Subcutaneous abdominal adipose tissue (tissue), 5 donors: ENCODE measurements around the gene ASB16.
"Not testable (repeated sequence)": the region's sequence is repeated elsewhere in the genome, so short reads cannot be mapped to it uniquely, and the experiment has no call there.

Source experiments
- H3K27ac ChIP-seq: one replicate; pipeline ENCODE4 v1.7.0; 2013; ENCODE audit warnings: low read depth, mild to moderate bottlenecking, inconsistent platforms, low read length, moderate library complexity
- H3K27me3 ChIP-seq, 5 donors: one replicate each; pipeline ENCODE4 v1.7.0; 2013; ENCODE audit warnings: low read length in 5 of 5, inconsistent platforms in 1 of 5; ENCODE audit not compliant: control insufficient read depth in 5 of 5, insufficient read depth in 4 of 5
- H3K36me3 ChIP-seq, 5 donors: one replicate each; pipeline ENCODE4 v1.7.0; 2013; ENCODE audit warnings: low read length in 5 of 5; ENCODE audit not compliant: control insufficient read depth in 5 of 5, insufficient read depth in 5 of 5
- H3K4me1 ChIP-seq, 5 donors: one replicate each; pipeline ENCODE4 v1.7.0; 2013; ENCODE audit warnings: low read length in 5 of 5, mild to moderate bottlenecking in 3 of 5, moderate library complexity in 1 of 5; ENCODE audit not compliant: control insufficient read depth in 5 of 5, insufficient read depth in 5 of 5
- H3K4me3 ChIP-seq, 5 donors: one replicate each; pipeline ENCODE4 v1.7.0; 2013; ENCODE audit warnings: low read length in 5 of 5, low read depth in 1 of 5
- H3K9ac ChIP-seq, 5 donors: one replicate each; pipeline ENCODE4 v1.7.0; 2013; ENCODE audit warnings: low read length in 5 of 5, mild to moderate bottlenecking in 4 of 5, moderate library complexity in 3 of 5
- H3K9me3 ChIP-seq, 5 donors: one replicate each; pipeline ENCODE4 v1.7.0; 2013; ENCODE audit warnings: low read length in 5 of 5; ENCODE audit not compliant: control insufficient read depth in 5 of 5
- donor health status: healthy.
- donor health status: healthy.
- donor health status: healthy.
- donor health status: healthy.
- donor health status: healthy.

Gene ASB16

DNA sequence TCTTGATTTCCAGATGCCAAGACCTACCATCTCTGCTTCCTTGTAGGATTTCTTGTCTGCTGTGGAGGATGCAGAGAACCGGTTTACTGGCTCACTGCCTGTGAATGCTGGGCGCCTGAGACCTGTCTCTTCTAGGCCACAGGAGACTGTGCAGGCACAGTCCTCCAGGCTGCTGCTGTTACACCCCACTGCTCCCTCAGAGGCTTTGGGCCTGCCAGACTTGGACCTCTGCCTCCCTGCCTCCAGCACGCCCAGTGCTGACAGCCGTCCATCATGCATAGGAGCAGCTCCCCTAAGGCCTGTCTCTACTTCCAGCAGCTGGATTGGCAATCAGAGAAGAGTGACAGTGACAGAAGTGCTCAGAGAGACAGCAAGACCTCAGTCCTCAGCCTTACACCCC, 22.7 kb upstream of the ASB16 start:
- Histone ChIP-seq H3K27me3 (no peaks in the 10 kb centered on the region), H3K9me3 (no peaks in the 10 kb centered on the region), H3K9ac (peak overlapping the region in 2 of 5 donors; percentile 30 to 44), H3K36me3 (peaks cover 0 to 3% (median 0%) of the 10 kb centered on the region in 5 donors), H3K27ac (no peak overlapping the region), H3K4me1 (peaks cover 2 to 38% (median 21%) of the 10 kb centered on the region in 5 donors), H3K4me3 (no peak overlapping the region)

DNA sequence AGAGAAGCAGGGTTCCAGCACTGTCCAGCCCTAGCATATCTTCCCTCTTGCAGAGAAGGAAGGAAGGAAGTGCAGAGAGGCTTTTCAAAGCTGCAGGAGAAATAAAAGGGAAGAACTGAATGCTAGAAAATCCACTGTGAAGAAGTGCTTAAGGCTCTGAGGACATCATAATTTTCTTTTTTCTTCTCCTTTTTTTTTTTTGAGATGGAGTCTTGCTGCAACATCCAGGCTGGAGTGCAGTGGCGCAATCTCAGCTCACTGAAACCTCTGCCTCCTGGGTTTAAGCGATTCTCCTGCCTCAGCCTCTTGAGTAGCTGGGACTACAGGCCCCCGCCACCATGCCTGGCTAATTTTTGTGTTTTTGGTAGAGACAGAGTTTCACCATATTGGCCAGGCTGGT, 21.4 kb upstream of the ASB16 start:
- H3K4me1 ChIP-seq, result peaks cover 2 to 30% (median 17%) of the 10 kb centered on the region in 5 donors
- peak overlapping the region in 2 of 5 donors; percentile 23 to 32 for H3K9ac ChIP-seq
- not testable (repeated sequence) for H3K27ac ChIP-seq, H3K4me3 ChIP-seq, H3K27me3 ChIP-seq, H3K36me3 ChIP-seq, H3K9me3 ChIP-seq

DNA sequence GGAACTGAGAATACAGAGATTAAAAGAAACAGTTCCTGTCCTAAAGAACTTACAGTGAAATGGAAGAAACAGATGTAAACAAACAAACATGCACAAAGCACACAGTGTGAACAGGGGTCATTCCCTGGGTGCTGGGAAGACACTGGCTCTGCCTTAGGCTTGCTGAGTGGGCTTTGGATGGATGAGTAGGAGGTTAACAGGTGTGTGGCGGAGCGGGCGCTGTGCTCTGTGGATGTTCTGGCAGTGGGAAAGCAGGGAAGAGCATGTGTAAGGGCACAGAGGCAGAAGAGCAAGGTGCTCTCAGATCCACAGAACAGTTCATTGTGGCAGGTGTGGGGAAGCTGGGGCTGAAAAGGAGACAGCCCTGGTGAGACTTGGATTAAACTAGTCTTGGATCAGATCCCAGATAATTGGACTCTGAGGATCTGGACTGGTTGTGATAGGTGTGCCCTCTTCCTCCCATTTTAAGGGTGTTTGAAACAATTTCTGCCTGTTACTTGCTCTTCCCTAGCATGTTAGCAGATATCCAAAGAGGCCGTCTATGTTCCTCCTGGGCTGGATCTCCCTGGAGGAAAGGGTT, 20.7 kb upstream of the ASB16 start:
- Histone ChIP-seq H3K36me3 (peaks cover 0 to 6% (median 2%) of the 10 kb centered on the region in 5 donors), H3K27ac (no peak overlapping the region), H3K4me1 (peaks cover 2 to 26% (median 17%) of the 10 kb centered on the region in 5 donors), H3K4me3 (no peak overlapping the region), H3K9ac (no peak overlapping the region), H3K27me3 (no peaks in the 10 kb centered on the region), H3K9me3 (no peaks in the 10 kb centered on the region)

DNA sequence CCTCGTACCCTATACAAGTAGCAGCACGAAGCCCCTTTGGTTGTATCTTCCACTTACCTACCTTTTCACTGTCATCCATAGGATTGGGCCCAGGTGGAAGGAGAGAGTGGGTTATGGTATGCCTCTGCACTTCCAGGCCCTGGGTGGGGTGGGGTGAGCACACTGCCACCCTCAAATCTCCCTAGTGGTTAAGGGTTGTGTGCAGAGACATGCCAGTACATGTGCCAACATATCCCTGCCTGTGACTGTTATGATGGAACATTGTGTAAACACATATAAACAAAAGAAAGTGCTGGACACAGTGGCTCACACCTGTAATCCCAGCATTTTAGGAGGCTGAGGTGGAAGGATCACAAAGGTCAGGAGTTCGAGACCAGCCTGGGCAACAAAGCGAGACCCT, 17.6 kb upstream of the ASB16 start:
- Histone ChIP-seq H3K36me3 (peaks cover 0 to 9% (median 3%) of the 10 kb centered on the region in 5 donors), H3K9me3 (no peaks in the 10 kb centered on the region), H3K4me1 (peaks cover under 1 to 13% (median 12%) of the 10 kb centered on the region in 5 donors), H3K9ac (peak overlapping the region in 1 of 5 donors; percentile 48), H3K4me3 (no peak overlapping the region), H3K27ac (no peak overlapping the region), H3K27me3 (no peaks in the 10 kb centered on the region)

DNA sequence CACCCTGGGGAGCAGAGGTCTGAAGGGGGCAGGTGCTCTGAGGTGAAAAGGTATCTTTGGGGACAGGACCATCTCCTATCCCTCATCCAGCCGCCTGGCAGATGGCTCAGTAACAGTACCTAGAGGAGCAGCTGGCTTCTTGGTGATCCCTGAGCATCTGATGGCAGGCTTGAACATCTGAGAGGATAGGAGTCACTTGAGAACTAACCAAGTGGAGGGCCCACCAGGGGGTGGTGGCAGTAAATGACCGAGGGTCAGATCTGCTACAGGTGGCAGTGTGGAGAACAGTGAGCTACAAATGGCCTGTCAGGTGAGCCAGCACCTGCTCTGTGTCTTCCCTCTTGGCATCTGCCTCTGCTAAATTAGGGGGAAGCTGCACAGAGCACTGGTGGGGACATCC, 15.0 kb upstream of the ASB16 start:
- Histone ChIP-seq H3K4me1 (no peaks in the 10 kb centered on the region), H3K4me3 (no peak overlapping the region), H3K36me3 (peaks cover 0 to 12% (median 11%) of the 10 kb centered on the region in 5 donors)

DNA sequence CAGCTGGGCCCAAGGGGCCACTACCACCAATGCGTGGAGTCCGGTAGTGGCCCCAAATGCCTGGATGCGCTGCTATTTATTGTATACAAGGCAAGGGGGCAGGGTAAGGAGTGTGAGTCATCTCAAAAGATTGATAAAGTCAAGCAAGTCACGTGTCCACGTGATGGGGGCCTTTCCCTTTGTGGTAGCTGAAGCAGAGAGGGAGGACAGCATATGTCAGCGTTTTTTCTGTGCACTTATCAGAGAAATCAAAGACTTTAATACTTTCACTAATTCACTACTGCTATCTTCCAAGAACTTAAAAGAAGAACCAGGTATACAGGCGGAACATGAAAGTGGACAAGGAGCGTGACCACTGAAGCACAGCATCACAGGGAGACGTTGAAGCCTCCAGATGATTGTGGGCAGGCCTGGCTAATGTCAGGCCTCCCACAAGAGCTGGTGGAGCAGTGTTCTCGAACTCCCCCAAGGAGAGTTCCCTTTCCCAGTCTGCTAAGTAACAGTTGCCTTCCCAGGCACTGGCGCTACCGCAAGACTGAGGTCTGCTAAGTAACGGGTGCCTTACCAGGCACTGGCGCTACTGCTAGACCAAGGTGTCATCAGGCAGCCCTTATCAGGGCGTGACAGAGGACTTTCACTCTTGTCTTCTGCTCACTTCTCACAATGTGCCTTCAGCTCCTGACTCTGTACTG, 10.8 kb upstream of the ASB16 start:
- Histone ChIP-seq H3K4me1 (no peaks in the 10 kb centered on the region), H3K27me3 (no peaks in the 10 kb centered on the region), H3K36me3 (peaks cover 0 to 17% (median 16%) of the 10 kb centered on the region in 5 donors), H3K9me3 (no peaks in the 10 kb centered on the region), H3K27ac (no peak overlapping the region), H3K9ac (no peak overlapping the region), H3K4me3 (no peak overlapping the region)

More for the DNA sequence above, 15.0 kb upstream of the ASB16 start:
- H3K27ac ChIP-seq, result no peak overlapping the region
- H3K9ac ChIP-seq, result no peak overlapping the region
- H3K27me3 ChIP-seq, result no peaks in the 10 kb centered on the region
- no peaks in the 10 kb centered on the region for H3K9me3 ChIP-seq

DNA sequence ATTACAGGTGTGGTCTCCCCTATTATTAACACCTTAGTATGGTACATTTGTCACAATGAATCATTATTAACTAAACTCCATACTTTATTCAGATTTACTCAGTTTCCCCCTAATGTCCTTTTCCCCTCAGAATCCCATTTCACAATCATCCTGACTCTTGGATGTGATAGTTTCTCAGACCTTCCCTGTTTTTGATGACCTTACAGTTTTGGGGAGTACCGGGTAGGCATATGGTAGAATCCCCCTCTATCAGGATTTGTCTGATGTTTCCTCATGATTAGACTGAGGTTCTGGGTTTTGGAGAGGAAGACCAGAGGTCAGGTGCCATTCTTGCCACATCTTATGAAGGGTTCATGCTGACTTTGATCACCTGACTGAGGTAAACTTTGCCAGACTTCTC, 6.0 kb upstream of the ASB16 start:
- Histone ChIP-seq H3K4me3 (no peak overlapping the region), H3K36me3 (peaks cover 0 to 13% (median 8%) of the 10 kb centered on the region in 5 donors), H3K27me3 (peaks cover 0 to 4% (median 0%) of the 10 kb centered on the region in 5 donors), H3K9me3 (no peaks in the 10 kb centered on the region), H3K27ac (no peak overlapping the region), H3K4me1 (peaks cover 0 to 4% (median 4%) of the 10 kb centered on the region in 5 donors), H3K9ac (no peak overlapping the region)

DNA sequence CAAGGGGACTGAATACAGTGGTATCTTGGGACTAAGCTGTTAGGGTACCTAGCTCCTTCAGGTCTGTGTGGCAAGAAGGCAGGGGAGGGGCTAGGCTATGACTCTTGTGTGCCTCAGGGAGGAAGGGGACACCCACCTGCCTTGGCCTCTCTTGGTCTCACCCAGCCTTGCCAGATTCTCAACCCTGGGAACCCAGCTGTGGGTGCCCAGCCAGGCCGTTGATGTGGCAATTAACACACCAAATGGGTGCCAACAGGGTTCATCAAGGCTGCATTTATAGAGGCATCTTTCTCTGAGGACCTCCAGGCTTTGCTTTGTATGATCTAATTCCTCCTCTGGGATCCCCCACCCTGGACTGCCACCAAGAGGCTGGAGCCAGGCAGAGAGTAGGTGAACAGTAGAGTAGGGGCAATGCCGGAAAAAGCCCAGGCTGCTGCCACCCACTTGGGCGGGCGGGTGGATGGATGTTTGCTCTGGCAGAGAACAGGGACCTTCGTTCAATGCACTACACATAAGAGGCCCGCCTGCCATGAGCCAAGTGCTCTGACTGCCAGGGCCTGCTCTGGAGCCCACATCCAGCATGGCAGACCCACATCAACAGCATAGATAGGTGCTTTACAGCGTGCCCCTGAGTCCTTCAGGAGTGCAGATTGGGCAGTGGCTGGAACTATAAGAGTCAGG, 3.2 kb upstream of the ASB16 start:
- H3K9me3 ChIP-seq, result no peaks in the 10 kb centered on the region
- no peak overlapping the region for H3K27ac ChIP-seq
- peaks cover 0 to 8% (median 4%) of the 10 kb centered on the region in 5 donors for H3K4me1 ChIP-seq

DNA sequence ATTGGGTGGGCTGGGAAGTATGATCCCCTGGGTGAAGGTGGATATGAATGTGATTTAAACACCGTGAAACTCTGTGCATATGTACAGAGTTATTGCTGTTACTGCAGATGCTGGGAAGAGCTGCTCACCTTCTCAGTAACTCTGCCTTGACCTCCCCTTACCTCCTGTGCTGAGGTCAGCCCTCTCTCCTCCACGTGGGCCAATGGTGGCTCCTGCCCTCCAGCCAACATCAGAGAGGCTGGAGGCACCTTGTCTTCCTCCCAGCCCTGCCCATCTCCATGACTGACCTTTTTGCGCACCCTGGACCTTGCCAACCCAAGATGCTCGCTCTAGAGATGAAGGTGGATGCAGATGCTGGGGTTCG, 387 bp upstream of the ASB16 start:
- Histone ChIP-seq H3K9me3 (no peaks in the 10 kb centered on the region), H3K36me3 (peaks cover 0 to 4% (median 0%) of the 10 kb centered on the region in 5 donors), H3K4me1 (peaks cover 0 to 8% (median 4%) of the 10 kb centered on the region in 5 donors), H3K4me3 (no peak overlapping the region), H3K27ac (no peak overlapping the region), H3K9ac (no peak overlapping the region), H3K27me3 (peaks cover 0 to 6% (median 5%) of the 10 kb centered on the region in 5 donors)

More for the DNA sequence above, 3.2 kb upstream of the ASB16 start:
- Histone ChIP-seq H3K4me3 (no peak overlapping the region), H3K36me3 (peaks cover 0 to under 1% (median 0%) of the 10 kb centered on the region in 5 donors), H3K27me3 (peaks cover 0 to 6% (median 5%) of the 10 kb centered on the region in 5 donors), H3K9ac (peak overlapping the region in 1 of 5 donors; percentile 31)

DNA sequence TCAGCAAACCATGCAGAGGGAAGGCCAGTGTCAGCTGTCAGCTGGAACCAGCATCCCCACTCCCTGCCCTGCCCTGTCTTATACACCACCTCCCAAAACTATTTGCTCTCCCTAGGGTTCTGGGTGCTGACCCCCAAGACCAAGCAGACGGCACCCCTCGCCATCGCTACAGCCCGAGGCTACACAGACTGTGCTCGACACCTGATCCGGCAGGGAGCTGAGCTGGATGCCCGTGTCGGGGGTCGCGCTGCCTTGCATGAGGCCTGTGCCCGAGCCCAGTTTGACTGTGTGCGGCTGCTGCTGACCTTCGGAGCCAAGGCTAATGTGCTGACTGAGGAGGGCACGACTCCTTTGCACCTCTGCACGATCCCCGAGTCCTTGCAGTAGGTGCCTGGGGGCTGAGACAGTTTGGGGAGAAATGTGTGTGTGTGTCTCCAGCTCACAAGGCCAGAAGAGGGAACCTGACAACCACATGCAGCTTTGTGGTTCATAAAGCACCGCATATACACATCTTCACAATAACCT, 1.5 kb downstream of the ASB16 start:
- H3K36me3 ChIP-seq, result peaks cover 0 to 13% (median 7%) of the 10 kb centered on the region in 5 donors
- H3K4me1 ChIP-seq, result peaks cover 0 to 8% (median 4%) of the 10 kb centered on the region in 5 donors
- no peaks in the 10 kb centered on the region for H3K9me3 ChIP-seq
- no peak overlapping the region for H3K9ac ChIP-seq
- no peak overlapping the region for H3K27ac ChIP-seq
- no peak overlapping the region for H3K4me3 ChIP-seq
- H3K27me3 ChIP-seq, result peaks cover 0 to 6% (median 5%) of the 10 kb centered on the region in 5 donors
